ENCODE measurements around the gene CAPN5. TPM values are rescaled to one million over a fixed set of nuclear protein-coding genes. Genes with fewer than 3 reads are reported as not detected.

The CAPN5 gene
- total RNA-seq, 1 donor from 2014 or later: 7.3 TPM

GRCh38 chr11:77063407-77063806, 3.4 kb upstream of the CAPN5 start:
- H3K4me3 ChIP-seq (ENCODE audit: low read depth, low read length): no peak overlapping the region
- TF ChIP-seq, protein P1, sequence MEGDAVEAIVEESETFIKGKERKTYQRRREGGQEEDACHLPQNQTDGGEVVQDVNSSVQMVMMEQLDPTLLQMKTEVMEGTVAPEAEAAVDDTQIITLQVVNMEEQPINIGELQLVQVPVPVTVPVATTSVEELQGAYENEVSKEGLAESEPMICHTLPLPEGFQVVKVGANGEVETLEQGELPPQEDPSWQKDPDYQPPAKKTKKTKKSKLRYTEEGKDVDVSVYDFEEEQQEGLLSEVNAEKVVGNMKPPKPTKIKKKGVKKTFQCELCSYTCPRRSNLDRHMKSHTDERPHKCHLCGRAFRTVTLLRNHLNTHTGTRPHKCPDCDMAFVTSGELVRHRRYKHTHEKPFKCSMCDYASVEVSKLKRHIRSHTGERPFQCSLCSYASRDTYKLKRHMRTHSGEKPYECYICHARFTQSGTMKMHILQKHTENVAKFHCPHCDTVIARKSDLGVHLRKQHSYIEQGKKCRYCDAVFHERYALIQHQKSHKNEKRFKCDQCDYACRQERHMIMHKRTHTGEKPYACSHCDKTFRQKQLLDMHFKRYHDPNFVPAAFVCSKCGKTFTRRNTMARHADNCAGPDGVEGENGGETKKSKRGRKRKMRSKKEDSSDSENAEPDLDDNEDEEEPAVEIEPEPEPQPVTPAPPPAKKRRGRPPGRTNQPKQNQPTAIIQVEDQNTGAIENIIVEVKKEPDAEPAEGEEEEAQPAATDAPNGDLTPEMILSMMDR (conservative IDR thresholded peaks at IDR 0.05; ENCODE audit: low read depth, low read length): no peak
- no peak for DNase-seq (ENCODE audit: low read depth)

- TF ChIP-seq, protein P1 (conservative IDR thresholded peaks at IDR 0.05; ENCODE audit: low read depth, low read length): no peak
- no peak overlapping the region for H3K4me3 ChIP-seq (ENCODE audit: low read depth, low read length)
- DNase-seq (ENCODE audit: low read depth): no peak
Measured at GRCh38 chr11:77063861-77064260, 2.9 kb upstream of the CAPN5 start.

GRCh38 chr11:77064648-77065217, 2.0 kb upstream of the CAPN5 start:
- H3K4me3 ChIP-seq (ENCODE audit: low read depth, low read length): no peak overlapping the region
- TF ChIP-seq, protein P1 (conservative IDR thresholded peaks at IDR 0.05; ENCODE audit: low read depth, low read length): no peak

GRCh38 chr11:77065878-77066228, 918 bp upstream of the CAPN5 start:
- DNase-seq (ENCODE audit: low read depth): no peak
- TF ChIP-seq, protein P1 (conservative IDR thresholded peaks at IDR 0.05; ENCODE audit: low read depth, low read length): no peak
- peak overlapping the region; percentile 76 for H3K4me3 ChIP-seq (ENCODE audit: low read depth, low read length)

More at GRCh38 chr11:77064648-77065217, 2.0 kb upstream of the CAPN5 start:
- DNase-seq (ENCODE audit: low read depth): no peak

DNA sequence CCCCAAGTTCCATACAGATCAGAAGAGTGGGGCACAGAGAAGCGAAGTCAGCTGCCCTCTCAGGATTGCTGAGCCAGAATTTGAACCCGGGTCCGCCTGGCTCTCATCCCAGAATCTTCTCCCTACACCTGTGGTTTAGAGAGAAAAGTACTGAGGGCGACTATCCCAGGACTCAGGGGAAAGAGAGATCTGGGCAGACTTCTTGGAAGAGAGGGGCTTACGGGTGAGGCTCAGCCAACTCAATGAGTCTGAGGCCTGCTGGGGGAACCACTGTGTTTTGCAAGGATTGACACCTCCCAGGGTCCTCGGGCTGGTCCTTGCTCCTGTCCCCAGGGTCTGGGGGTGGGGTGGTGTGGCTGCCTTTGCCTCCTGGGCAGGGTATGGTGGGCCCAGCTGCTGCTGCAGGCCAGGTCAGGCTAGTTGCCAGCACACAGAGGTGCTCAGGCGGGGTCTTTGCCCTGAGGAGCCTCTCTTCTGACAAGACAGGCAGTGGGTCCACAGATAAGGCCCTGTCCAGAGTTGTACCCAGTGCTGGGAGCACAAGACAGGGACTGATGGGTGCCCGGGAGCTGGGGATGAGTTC, 1.2 kb downstream of the CAPN5 start:
- H3K4me3 ChIP-seq (ENCODE audit: low read depth, low read length): peak overlapping the region; percentile 76
- TF ChIP-seq, protein P1 (conservative IDR thresholded peaks at IDR 0.05; ENCODE audit: low read depth, low read length): no peak
- DNase-seq (ENCODE audit: low read depth): no peak

DNA sequence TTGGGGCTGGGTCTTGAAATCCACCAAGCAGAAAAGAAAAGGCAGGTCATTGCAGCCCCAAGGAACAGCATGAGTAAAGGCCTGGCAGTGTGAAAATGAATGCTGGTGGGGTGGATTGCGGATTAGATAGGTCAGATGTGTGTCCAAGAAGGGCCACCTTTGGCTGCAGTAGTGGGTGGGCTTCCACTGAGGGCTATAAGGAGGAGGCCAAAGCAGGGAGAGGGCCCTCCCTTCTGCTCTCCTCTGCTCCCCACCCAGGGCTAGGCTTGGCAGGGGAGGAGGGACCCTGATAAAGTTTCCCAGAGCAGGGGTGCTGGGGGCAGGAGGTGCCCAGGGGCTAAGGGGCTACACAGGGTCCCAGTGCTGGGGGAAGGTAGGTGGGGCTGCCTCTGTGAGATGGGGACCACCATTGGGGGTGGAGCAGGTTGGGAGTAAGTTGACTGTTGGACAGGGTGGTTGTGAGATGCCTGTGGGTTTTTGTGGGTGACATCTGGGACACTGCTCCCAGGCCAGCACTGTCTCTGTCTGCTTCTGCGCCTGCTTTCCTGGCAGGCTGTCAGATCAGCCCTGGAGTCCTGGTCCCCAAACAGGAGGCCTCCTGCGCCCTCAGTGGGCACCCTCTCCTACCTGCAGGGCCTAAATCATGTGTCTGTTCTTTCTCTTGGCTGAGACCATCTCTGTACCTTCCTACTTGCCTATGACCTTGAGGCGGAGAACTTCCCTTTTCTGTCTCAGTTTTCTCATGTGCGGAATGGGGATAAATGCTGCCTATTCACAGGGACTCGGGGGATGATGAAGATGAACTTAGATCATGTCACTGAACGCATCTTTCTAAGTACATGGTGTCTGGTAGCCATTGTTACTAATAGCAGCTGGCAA, 1.9 kb downstream of the CAPN5 start:
- no peak for DNase-seq (ENCODE audit: low read depth)
- TF ChIP-seq, protein P1 (conservative IDR thresholded peaks at IDR 0.05; ENCODE audit: low read depth, low read length): no peak
- no peak overlapping the region for H3K4me3 ChIP-seq (ENCODE audit: low read depth, low read length)
